GM12865 (cell line): ENCODE results near the gene PDCD6IP.

Source experiments
- DNase-seq: peaks from one replicate; pipeline ENCODE4 v3.0.0; 2010; ENCODE audit warnings: low read depth
- H3K4me3 ChIP-seq: 2 replicates; pipeline ENCODE4 v1.5.1; 2011; ENCODE audit warnings: mild to moderate bottlenecking, low read depth, low read length, control low read depth
- CTCF ChIP-seq: IDR thresholded peaks from 2 replicates; pipeline ENCODE4 v1.5.1; 2011; ENCODE audit warnings: low read length, control low read depth, low read depth, inconsistent platforms; ENCODE audit not compliant: insufficient read depth; ENCODE audit errors: missing control alignments

The PDCD6IP gene

DNA sequence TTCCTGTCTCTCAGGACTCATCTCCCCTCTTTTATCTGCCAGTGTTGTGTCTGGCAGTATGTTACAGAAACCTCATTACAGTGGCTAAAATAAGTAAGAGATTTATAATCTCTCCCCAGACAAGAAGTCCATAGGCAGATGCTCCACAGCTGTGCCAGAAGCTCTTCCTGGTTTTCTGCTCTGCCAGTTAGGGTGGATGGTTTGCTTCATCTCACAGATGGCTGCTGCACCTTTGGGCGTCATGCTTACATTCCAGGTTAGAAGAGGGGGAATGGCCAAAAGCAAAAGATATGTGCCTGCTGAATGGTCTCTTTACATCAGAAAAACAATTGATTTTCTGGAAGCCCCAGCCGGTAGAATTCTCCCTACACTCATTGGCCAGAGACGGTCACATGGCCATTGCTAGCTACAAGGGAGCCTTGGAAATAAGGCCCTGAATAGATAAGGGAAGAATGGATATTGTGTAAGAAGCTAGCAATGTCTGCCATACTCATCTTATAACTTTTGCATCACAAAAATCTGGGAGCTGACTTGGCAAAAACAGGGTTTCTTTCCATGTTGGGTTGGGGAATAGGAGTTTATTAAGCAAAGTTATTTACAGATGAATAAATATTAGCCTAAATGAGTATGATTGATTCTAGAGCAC is 91.1 kb downstream of the PDCD6IP start:
- H3K4me3 ChIP-seq, result no peak overlapping the region
- DNase-seq, result no peak
- no peak for TF ChIP-seq CTCF

DNA sequence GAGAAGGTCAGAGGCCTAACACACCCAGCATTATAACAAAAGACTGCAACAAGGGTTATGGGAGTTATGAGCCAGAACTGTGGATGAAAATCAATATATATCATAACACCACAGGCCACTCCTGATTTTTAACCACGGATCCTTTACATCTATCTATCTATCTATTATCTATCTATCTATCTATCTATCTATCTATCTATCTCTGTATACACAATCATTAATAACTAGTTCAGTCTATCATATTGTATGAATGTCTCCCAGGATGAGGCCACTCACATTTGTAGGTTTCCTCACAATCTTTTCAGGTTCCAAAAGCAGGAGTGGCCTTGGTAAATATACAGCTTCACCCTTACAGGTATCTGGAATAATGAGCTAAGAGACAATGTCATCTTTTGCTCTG is 94.2 kb downstream of the PDCD6IP start:
- TF ChIP-seq CTCF, result no peak

DNA sequence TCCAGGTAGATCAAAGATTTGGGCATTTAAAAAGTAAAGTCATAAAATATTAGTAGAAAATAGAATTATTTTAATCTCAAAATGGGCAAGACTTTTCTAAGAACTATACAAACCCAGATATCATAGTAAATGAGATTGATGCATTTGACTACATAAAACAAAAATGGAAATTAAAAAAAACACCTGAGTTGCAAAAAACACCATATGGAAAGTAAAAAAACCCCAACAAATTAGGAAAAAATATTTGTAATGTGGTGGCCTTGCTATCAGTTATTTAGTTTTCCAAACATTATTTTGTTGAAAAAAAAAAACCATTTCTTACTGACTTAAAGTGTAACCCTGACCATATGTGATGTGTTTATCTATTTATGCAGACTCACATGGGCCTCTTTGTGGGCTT is 97.2 kb downstream of the PDCD6IP start:
- no peak for TF ChIP-seq CTCF
- H3K4me3 ChIP-seq, result no peak overlapping the region
- DNase-seq, result no peak

More for the DNA sequence above, 94.2 kb downstream of the PDCD6IP start:
- no peak overlapping the region for H3K4me3 ChIP-seq
- no peak for DNase-seq

DNA sequence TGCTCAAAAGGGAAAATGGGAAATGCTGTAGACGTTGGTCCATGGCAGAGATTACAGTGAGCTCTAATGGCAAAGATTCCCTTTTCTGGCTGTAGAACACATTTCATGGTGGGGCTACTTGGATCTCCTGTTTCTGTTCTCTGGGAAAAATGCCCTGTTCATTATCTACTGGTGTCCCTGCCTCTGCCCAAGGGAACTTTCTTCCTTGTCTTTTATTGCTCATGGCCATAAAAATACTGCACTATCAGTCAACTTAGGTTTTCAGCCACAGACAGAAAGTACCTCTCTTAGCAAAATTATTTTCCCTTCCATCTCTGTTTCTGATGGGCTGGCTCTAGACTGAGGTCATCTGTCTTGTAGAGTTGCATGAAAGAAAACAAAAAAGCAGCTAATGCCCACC is 98.9 kb downstream of the PDCD6IP start:
- DNase-seq, result no peak

GRCh38 chr3:33898901-33899300 is 100.5 kb downstream of the PDCD6IP start:
- DNase-seq, result no peak
- no peak for TF ChIP-seq CTCF
- H3K4me3 ChIP-seq, result no peak overlapping the region

More for the DNA sequence above, 98.9 kb downstream of the PDCD6IP start:
- H3K4me3 ChIP-seq, result no peak overlapping the region
- TF ChIP-seq CTCF, result no peak

DNA sequence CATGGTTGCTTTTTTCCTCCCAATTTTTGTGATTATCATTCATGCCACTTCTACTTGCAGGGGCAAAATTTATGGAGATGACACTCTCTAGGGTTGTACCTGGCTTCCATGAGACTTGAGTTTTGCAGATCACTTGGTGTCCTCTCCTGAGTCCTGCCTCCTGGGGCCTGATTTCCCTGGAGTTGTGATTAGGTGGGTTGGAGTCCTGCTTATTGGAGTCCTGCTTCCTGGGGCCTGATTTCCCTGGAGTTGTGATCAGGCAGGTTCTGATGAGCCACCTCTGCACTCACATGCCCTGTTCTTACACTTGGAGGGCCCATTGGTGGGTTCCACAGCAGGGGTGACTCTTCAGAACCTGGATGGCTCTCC is 102.0 kb downstream of the PDCD6IP start:
- no peak for TF ChIP-seq CTCF
- DNase-seq, result no peak
- H3K4me3 ChIP-seq, result no peak overlapping the region
